H1 (cell line): ENCODE measurements around the gene NPR2. TPM values are rescaled to one million over a fixed set of nuclear protein-coding genes. Genes with fewer than 3 reads are reported as not detected.

Source experiments
- CHD1 ChIP-seq: IDR thresholded peaks from 2 replicates; pipeline ENCODE4 v1.6.1; 2012; ENCODE audit warnings: low read depth, low read length, improper control_type of control experiment
- CHD7 ChIP-seq: fragments of 300-600 bp; sonication (generic); IDR thresholded peaks from 2 replicates; pipeline ENCODE4 v1.7.1; 2012; ENCODE audit warnings: low read length, moderate library complexity, mild to moderate bottlenecking, inconsistent platforms; ENCODE audit not compliant: insufficient replicate concordance
- CREB1 ChIP-seq: IDR thresholded peaks from 2 replicates; pipeline ENCODE4 v1.6.1; 2012; ENCODE audit warnings: inconsistent platforms
- EZH2 ChIP-seq: fragments of 200-600 bp; sonication (generic); IDR thresholded peaks from 2 replicates; pipeline ENCODE4 v1.7.1; 2012; ENCODE audit warnings: low read depth, mild to moderate bottlenecking, moderate library complexity, low read length, inconsistent platforms; ENCODE audit not compliant: severe bottlenecking
- GABPA ChIP-seq: IDR thresholded peaks from 2 replicates; pipeline ENCODE4 v1.6.1; 2011; ENCODE audit warnings: mild to moderate bottlenecking, low read length, moderate library complexity, borderline replicate concordance; ENCODE audit not compliant: insufficient read depth
- GTF2F1 ChIP-seq: IDR thresholded peaks from 2 replicates; pipeline ENCODE4 v1.6.1; 2012; ENCODE audit warnings: low read depth, low read length, improper control_type of control experiment, borderline replicate concordance
- SIRT6 ChIP-seq: IDR thresholded peaks from one replicate; pipeline ENCODE4 v1.7.1; 2012; ENCODE audit warnings: low read length, inconsistent platforms
- SRF ChIP-seq: IDR thresholded peaks from 2 replicates; pipeline ENCODE4 v1.6.1; 2011; ENCODE audit warnings: mild to moderate bottlenecking, low read depth, low read length, moderate library complexity
- TBP ChIP-seq: IDR thresholded peaks from 2 replicates; pipeline ENCODE4 v1.6.1; 2011; ENCODE audit warnings: low read depth, low read length, improper control_type of control experiment
- polyA plus RNA-seq, 7 experiments: library from polyadenylated mRNA; depleted of rRNA in 3 of 7; stranded (reverse) in 5 of 7; unstranded in 2 of 7; fragments of >200 nt in 5 of 7; fragments of 200-250 nt in 2 of 7; gene quantifications; 1 replicate in 5 of 7; 2 replicates in 1 of 7; 4 replicates in 1 of 7; pipeline versions ENCODE4 v1.2.1 to v1.2.3, GENCODE V29; 2011 to 2013; ENCODE audit warnings: missing spikeins in 2 of 7, mixed read lengths in 2 of 7
- total RNA-seq: library from RNA; stranded (reverse); fragmentation: NEBNext Ultra II Directional; extraction: Animal tissue kit (Norgen Biotek cat#: 25700); gene quantifications from 2 replicates; pipeline ENCODE4 v1.2.1, GENCODE V29; 2021

The NPR2 gene
- total and polyA plus RNA-seq, 2 of the 8 experiments (the other 6 are each of a cell fraction or from before 2014, with no cell fraction given), result 11.0 to 17.0 TPM

- TF ChIP-seq CHD7 (no peak), SRF (no peak), GABPA (no peak), EZH2 (no peak), TBP (no peak), GTF2F1 (no peak), CREB1 (no peak), SIRT6 (no peak), CHD1 (no peak)
- TF ChIP-seq, all 59 proteins: peak for 0
Observed at GRCh38 chr9:35822926-35823325, 31.5 kb downstream of the NPR2 start (continued).
